ENCODE data around the gene AUTS2. TPM values are rescaled to one million over a fixed set of nuclear protein-coding genes. Genes with fewer than 3 reads are reported as not detected.

The AUTS2 gene
- total RNA-seq, 1 donor from 2014 or later: 20.4 TPM

- peak; percentile 97 for ATAC-seq
These were observed 925.1 kb downstream of the AUTS2 start for GRCh38 chr7:70523249-70523988.

DNA sequence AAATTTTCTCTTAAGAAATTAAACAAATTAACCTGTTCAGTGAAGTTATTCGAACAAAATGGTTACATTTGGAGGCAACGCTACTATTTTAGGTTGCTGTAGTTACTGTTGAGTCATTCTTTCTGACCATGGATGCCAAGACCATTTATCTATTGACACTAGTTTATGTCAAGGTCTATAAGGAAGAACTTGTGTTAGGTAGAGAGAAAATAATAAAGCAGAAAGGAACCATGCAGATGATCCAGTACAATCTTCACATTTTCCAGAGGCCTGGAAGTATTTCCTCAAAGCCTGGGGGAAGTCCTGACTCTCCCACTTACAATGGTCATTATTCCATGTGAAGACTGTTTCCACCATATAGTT, 925.7 kb downstream of the AUTS2 start:
- peak; percentile 13 for ATAC-seq

DNA sequence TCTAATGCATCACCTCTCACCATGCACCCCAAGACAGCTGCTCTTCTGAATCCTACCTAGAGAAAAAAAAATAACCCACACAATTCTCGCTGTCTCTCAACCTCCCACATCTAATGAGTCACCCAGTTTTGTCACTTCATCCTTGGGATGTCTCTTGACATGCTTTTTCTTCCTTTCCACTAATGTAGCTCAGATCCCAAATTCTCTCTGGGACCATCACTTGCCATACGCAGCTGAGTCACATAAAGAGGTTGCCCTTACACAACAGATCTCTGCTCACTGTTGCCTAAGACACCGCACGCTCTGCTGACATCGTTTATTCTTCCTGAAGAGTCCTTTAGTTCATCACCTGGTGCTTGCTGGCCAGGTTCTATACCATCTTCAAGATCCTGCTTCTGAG, 927.7 kb downstream of the AUTS2 start:
- ATAC-seq: no peak

- ATAC-seq: no peak
These were observed 929.3 kb downstream of the AUTS2 start for GRCh38 chr7:70527520-70528115.

DNA sequence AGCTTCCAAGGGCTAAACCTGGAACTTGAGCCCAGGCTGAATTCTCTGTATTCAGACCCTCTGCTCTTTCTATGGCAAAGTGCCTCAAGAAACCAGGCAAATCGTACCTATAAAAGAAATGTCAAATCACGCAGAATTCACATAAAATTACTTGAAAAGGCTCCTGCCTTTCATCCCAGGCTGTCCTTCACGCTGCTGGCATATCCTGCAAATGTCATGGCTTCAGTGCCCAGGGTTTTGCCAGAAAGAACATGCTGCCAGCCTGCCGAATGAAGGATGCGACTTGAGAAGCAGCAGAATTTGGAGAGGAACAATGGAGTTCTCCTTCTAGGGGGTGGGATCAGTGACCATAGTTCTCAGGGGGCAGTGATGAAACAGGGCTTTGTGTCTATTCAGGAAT, 931.2 kb downstream of the AUTS2 start:
- ATAC-seq: no peak

- ATAC-seq: no peak
These were observed 931.8 kb downstream of the AUTS2 start for GRCh38 chr7:70529914-70530585.

DNA sequence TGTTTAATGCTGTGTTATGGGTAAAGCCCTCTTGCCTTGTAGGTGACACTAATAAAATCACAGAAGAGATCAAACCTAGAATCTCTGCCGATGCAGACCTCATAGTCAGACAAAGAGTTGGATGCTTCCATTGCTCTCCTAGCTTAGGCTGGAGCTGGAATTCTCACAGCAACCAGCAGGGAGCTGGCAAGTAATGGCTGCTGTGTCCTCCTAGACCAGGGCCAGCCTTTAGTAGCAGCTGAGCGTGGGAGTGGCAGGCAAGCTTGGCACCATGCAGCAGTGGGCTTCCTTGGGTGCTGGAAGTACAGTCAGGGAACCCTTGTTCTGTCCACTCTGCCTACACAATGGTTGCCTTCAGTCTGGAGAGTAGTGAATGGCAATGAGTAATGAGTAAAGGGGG, 935.3 kb downstream of the AUTS2 start:
- no peak for ATAC-seq

DNA sequence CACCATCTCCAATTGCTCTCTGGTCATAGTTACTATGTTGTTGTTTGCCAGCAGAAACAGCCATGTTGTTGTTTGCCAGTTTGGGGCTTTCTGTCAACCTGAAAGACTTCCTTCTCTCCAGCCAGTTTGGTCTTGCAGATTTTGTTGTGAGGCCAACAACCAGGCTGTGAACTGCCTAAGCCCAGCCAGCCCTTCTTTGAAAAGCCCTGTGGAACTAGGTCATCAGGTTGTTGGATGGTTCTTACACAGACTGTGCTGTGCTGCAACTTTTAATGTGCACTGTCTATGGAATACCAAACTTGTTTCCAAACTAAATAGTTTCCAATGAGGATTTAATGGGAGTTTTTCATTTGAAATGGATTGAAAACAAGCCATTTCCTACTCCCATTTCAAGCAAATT, 940.9 kb downstream of the AUTS2 start:
- peak; percentile 67 for ATAC-seq

DNA sequence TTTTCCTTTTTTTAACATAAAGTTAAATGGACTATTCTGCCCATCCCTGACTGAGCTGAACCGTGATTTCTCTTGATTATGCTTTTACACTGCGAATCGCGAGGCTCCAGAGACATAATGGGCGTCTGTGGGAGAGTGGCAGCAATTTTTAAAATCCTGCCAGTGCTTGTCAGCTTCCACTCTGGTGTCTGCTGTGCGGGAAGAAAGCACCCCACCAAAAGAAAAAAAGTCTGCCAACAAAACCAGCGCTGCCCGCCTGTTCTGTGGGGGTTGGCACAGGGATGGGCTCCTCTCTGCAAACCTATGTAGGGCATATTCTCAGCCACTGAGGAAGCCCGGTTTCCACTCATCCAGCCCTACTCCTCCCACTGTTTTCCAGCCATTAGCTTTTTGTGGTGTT, 941.3 kb downstream of the AUTS2 start:
- no peak for ATAC-seq

- peak; percentile 44 for ATAC-seq
These were observed 942.4 kb downstream of the AUTS2 start for GRCh38 chr7:70540641-70541040.

DNA sequence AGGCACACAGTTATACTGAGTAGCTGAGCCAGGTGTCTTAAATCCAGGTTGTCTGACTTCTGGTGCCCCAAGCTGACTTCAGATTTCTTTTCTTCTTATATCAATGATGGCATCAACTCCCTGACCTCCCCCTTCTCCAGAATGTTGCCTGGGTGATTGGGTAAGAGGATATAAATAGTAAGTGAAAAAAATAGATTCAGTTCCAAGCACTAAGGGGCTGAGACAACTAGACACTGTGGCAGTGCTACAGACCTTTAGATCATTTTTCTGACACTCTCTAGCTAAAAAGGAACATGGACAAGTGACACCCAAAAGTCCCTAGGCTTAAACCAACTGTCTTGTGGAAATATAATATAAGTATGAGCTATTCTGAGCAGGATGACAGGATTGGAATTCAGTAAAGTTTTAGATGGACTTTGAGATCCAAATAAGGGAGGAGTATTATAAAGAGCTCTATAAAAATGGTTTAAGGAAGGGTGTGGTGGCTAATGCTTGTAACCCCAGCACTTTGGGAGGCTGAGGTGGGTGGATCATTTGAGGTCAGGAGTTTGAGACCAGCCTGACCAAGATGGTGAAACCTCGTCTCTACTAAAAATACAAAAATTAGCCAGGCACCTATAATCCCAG, 944.6 kb downstream of the AUTS2 start:
- no peak for ATAC-seq

DNA sequence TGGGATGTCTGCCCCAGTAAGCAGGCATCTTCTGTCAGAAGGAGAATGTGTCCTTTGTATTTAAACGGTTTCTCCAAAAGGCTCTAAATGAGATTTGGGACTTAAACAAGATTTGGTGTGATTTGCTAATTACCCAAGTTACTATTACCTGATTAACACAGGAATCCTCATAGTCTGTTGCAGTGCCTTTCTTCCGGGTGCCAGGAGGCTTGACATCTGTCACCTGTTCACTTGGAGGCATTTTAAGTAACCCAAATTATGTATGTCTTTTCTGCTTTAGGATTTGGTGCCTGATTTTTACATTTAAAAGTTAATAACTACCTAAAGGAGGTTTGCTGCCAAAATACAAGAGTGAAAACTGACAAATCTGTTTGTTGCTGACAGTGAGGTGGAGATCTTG, 945.7 kb downstream of the AUTS2 start:
- no peak for ATAC-seq

DNA sequence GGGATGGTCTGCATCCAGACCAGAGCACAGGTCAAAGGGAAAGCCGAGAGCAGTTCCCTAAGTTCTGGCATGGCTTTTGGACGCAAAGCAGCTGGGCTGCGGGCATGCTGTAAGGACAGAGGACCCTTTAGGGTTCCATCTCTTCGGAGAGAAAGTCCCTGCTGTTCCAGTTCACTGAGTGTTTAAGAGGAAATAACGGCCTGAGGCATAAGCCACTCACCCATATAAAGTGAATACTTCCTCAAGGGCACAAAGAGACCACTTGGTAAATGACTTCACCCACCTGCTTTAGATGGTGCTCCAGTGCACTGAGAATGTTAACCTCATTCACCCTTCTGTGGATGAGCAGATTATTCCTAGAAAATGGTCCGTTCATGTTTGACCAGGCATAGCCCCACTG, 946.9 kb downstream of the AUTS2 start:
- ATAC-seq: no peak

DNA sequence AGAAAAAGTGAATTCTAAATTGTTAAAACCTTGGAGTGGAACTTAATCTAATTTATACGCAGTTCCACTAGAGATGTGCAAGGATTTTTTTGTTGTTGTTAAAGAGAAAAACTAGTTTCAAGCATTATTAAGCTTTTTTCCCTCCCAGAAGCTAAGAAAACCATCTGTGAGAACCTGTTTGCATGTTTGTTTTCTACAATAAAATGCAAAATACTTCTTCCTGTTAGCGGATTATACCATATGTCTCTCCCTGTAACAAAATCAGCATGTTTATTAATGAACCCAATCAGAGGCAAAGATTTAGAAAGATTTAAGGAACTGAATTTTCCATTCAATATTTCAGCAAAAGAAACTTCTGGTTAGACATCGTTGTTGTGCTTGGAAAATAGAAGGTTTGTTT, 953.9 kb downstream of the AUTS2 start:
- no peak for ATAC-seq

DNA sequence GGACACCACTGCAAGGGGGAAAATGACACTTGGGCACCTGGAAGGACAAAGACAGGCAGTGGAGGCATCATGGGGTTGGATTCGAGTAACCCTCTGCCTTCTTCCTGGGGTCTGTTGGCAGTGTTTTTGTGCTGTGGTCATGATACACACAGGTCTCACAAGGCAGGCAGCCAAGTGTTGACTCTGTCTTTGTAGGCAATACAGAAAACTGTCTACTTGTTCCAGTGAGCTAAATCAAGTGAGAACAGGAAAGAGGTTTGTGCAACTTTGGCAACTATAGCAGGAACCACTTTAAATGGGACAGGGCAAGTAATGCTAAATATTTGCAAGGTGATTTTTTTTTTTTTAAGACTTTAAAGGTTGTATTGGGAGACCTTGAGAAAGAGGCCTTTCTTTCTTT, 955.1 kb downstream of the AUTS2 start:
- peak; percentile 57 for ATAC-seq

DNA sequence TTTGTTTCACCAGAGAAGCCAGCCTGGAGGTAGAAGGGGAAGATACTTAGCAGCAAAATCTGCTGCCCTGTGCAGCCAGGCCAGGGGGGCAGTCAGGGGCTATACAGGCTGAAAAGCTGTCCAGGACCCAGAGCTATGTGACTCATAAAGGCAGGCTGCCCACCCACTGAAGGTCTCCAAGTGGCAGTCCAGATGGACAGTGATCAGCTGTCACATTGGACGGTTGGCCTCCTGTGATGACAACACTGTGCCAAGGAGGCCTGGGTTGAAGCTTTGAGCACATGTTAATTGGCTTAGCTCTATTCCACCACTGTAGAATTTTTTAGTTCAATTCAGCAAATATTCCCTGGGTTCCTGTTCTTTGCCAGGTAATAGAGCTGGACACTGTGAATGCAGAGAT, 956.4 kb downstream of the AUTS2 start:
- no peak for ATAC-seq

DNA sequence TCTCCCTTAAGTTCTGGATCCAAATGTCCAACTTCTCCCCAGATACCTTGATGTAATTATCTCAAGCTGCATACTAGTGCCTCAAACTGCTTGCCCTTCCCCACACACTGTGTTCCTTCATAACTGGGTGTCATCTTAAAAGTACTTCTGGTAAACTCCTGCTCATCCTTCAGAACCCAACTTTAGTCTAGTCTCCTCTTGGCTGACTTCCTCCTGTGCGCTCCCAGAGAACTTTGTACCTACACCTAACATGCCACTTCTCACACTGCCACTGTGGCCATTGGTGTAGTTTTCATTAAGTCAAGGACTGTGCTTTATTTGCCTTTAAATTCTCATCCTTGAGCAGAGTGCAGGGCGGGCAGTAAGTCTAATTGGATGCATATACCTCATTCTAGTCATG, 958.5 kb downstream of the AUTS2 start:
- no peak for ATAC-seq

DNA sequence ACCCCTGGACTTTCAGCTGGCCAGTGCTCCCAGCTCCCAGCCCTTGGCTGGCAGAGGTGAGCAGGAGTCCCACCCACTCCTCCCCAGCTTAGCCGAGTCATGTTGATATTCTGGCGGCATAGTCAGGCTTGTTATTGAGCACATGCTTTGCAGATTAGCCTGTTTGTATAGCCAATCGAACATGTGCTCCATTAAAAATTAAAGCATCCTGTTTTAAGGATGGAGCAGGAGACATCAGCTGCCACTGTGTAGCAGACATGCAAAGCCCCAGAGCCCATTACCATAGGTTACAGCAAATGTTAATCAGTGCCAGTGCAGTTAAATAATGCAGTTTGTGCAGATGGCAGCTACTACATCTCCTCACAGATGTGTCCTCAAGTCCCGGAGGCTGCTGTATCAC, 959.1 kb downstream of the AUTS2 start:
- ATAC-seq: no peak

- no peak for ATAC-seq
These were observed 961.5 kb downstream of the AUTS2 start for GRCh38 chr7:70559815-70560214.

DNA sequence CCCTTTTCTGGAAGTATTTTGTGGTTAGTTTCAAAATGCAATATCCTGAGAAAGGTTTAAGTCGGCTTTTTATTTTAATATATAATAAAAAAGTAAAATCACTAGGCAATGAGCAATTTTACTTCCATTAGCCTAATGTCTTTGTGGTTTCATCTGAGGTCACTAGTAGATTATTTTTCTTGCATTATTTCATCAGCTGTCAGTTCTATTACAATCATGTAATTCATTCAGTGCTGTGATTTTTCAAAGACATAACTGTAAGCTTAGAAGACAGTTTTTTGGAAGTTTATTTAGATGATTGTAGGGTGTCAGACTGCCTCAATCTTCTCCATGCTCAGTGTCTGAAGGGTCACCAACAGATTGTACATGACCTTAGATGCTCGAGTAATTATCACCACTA, 965.7 kb downstream of the AUTS2 start:
- ATAC-seq: no peak

DNA sequence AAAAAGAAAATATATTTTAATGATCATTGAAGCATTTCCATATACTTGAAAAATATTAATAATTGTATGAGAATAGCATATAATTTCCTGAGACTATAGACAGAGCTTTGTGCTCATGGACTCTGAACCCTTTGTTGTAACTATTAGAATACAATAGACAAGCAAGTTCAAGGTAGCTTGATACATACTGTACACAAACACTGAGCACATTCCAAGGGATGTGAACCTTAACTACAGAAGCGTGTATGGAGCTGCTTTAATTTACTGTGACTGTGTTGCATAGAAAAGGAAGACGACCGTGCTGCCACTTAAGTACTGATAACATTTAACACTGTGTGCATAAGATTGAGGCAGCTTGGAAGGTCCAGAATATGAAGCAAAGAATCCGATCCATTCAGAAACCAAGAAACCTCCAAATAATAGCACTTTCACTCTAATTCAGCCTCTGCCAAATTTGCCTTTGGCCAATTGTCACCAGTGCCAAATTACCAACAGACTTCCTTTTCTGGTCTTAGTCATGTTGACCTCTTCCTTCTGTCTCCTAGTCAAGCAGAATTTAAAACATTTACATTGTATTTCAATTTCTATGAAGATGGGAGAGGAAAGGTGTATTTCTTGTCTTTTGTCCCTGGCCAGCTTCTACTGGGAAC, 967.6 kb downstream of the AUTS2 start:
- peak; percentile 20 for ATAC-seq

DNA sequence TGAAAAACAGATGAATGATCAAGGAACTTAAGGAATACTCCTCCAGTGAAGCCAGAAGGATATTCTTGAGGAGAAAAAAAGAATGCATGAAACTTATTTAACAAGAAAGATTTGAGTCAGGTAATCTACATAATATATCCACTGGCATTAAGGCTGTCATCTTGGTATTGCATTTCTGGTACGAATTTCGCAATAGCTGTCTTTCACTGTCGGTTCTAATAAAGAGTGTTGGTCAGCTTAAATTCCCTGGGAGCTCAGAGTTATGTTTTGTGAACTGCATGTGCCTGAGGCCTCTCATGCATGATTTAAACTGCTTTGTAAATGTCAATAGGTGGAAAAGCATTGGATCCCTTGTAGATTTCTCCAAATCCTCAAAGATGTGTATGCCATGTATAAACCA, 968.4 kb downstream of the AUTS2 start:
- ATAC-seq: peak; percentile 88

- no peak for ATAC-seq
These were observed 970.5 kb downstream of the AUTS2 start for GRCh38 chr7:70568674-70569334.

All from esophagus mucosa (tissue), 1 donor.